Measurements from ENCODE around the gene CLCA2.

CLCA2 gene, protein sequence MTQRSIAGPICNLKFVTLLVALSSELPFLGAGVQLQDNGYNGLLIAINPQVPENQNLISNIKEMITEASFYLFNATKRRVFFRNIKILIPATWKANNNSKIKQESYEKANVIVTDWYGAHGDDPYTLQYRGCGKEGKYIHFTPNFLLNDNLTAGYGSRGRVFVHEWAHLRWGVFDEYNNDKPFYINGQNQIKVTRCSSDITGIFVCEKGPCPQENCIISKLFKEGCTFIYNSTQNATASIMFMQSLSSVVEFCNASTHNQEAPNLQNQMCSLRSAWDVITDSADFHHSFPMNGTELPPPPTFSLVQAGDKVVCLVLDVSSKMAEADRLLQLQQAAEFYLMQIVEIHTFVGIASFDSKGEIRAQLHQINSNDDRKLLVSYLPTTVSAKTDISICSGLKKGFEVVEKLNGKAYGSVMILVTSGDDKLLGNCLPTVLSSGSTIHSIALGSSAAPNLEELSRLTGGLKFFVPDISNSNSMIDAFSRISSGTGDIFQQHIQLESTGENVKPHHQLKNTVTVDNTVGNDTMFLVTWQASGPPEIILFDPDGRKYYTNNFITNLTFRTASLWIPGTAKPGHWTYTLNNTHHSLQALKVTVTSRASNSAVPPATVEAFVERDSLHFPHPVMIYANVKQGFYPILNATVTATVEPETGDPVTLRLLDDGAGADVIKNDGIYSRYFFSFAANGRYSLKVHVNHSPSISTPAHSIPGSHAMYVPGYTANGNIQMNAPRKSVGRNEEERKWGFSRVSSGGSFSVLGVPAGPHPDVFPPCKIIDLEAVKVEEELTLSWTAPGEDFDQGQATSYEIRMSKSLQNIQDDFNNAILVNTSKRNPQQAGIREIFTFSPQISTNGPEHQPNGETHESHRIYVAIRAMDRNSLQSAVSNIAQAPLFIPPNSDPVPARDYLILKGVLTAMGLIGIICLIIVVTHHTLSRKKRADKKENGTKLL

DNA sequence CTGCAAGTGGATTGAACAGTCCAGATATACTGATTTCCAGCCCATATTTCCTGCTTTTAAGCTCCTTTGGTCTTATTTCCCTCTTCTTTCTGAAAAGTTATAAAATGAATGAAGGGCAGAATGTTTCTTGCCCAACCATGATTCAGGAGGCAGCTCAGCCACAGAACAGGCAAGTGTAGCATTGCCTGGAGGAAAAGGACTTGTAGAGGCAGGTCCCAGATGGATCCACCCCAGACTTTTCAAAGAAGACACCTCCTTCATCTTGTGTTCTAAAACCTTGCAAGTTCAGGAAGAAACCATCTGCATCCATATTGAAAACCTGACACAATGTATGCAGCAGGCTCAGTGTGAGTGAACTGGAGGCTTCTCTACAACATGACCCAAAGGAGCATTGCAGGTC lies at the start of gene CLCA2:
Gene CLCA2 (plus strand): TSS at position 299 of the 400 bp plus-strand sequence. CDS start 77 bp downstream, at position 376.
- DNase-seq (ENCODE audit: low spot score), result no peak

DNA sequence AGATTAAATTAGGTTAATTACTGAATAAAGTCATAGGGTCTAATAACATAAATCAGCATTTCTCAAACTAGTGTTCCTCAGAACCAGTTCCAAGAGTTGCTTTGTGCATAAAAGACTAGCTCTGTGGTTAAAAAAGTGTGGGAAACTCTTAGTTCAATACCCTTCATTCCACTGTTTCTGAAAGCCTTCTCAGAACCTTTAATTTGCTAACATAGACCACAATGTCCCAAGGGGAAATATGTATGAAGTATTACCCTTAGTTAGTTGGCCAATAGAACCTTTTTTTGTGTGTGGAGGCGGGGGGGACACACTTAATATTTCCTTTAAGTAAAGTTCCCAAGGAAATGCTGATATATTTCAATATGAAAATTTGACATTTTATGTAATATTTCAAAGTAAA lies 48.3 kb upstream of the CLCA2 start:
- no peak for DNase-seq (ENCODE audit: low spot score)

DNA sequence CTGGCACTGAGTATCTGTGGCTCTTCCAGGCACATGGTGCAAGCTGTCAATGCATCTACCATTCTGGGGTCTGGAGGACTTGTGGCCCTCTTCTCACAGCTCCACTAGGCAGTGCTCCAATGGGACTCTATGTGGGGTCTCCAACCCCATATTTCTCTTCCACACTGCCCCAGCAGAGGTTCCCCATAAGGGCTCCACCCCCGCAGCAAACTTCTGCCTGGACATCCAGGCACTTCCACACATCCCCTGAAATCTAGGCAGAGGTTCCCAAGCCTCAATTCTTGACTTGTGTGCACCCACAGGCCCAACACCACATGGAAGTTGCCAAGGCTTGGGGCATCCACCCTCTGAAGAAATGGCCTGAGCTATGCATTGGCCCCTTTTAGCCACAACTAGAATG lies 46.6 kb upstream of the CLCA2 start:
- DNase-seq (ENCODE audit: low spot score), result no peak

DNA sequence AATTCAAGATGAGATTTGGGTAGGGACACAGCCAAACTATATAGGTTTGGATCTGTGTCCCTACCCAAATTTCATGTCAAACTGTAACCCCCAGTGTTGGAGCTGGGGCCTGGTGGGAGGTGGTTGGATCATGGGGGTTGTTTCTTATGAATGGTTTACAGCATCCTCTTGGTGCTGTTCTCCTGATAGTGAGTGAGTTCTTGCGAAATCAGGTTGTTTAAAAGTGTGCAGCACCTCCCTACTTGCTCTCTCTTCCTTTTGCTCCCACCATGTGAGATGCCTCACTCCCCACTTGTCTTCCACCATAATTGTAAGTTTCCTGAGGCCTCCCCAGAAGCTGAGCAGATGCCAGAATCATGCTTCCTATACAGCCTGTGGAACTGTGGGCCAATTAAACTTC lies 45.2 kb upstream of the CLCA2 start:
- no peak for DNase-seq (ENCODE audit: low spot score)

DNA sequence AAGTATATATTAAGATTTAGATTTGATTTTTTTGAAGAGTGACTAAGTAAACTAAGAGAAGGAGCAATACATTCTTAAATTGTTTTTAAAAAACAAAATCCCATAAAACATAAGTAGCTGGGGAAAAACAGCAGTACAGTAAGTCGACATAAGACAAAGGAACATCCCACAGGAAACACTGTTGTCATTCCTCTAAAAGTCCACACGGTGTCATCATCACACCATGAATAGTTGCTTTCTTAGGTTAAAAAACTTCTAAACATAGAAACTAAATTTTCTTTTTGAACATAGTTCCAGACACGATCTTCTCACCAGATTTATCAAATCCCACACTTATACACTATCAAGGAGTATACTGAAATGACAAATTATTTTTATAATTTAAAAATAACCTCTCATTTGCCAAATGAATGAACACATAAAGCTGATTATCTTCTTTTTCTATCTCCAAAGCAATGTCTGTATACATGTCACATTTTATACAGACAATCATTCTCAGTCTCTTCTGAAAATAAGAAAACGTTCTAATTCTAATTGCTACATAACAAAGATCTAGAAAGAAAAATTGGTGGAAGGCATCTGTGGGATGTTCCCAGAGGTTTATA lies 43.6 kb upstream of the CLCA2 start:
- peak; percentile 41 for DNase-seq (ENCODE audit: low spot score)

DNA sequence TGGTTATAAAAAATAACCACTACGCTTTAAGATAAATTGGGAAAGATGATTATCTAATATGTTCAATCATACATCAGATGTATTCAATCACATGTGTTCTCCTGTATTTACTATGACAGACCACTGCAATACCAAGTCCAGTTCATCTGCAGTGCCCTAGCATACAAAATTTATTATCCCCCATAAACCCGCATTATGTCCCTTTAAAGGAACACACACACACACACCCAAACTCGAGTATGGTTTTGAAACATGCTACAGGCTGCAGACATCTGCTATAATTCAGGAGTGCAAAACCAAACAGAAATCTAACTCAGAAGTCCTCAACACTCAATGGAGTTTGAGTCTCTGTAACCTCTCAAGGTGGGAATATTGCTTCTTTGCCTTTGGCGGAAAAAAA lies 42.7 kb upstream of the CLCA2 start:
- no peak for DNase-seq (ENCODE audit: low spot score)

DNA sequence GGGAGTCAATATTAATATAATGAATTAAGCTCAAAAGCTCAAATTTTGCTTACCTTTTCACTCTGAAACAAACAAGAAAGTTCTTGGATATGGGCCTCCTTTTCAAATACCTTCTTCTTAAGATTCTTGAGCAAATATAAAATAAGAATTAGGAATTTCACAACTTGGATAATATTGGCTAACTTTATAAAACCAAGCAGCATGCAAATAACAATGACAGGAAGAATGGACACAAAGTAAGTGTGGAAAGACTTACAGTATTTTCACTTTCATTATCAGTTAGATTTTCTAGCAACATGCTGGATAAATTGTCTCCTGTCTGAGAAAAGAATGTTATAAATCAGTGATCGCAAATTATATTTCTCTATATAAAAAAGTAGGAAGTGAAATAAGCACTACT lies 41.1 kb upstream of the CLCA2 start:
- DNase-seq (ENCODE audit: low spot score), result no peak

DNA sequence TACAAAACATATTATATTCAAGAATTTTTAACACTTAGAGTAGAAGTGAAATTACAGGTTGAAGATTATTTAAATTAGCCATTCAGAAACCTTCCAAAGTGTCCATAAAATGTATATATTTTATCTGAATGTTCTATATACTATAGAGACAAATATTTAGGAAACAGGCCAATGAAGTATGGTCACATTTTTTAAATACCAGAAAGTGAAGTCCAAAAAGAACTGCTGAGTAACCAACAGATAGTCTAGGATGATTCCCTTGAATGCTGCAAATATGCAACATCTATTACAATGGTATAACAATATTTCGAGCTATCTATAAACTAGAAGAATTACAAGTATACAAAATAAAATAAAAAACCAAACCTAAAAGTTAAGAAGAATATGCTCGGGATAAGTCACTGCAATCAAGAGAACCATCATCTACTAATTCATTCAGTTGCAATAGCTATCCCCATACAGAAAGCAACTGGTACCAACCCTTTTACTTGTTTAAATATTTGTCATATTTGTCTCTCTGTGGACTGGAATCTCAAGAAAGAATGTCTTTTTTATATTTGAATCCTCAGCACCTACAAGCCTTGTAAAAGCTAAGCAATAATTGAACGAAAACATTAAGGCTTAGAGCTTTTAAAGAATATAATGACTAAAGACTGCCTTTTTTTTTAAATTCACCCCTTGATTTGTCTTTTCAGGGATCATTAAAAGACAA lies 35.9 kb upstream of the CLCA2 start:
- no peak for DNase-seq (ENCODE audit: low spot score)

DNA sequence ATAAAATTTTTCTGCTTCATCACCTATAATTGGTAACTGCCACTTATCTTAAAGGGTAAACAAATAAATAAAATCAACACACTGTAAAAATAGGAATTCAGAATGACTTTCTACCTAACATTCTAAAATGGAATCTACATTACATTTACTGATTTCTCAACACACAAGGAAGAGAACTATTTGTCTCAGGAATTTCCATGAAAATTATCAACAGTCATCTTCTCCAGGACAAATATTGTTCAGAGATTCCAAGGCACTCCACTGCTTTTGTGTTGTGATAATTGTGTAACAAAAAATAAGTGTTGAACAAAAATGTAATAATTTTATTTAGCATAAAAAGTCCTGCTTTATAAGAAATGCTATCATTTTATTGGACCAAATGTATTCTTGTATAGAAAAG lies 35.2 kb upstream of the CLCA2 start:
- no peak for DNase-seq (ENCODE audit: low spot score)

DNA sequence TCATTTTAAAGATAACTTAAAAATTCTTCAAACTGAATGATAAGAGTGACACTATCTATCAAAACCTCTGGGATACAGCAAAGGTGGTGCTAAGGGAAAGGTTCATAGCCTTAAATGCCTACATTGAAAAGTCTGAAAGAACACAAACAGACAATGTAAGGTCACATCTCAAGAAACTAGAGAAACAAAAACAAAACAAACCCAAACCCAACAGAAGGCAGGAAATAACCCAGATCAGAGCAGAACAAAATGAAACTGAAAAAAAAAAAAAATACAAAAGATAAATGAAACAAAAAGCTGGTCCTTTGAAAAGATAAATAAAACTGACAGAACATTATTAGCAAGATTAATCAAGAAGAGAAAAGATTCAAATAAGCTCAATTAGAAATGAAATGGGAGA lies 34.7 kb upstream of the CLCA2 start:
- DNase-seq (ENCODE audit: low spot score), result no peak

DNA sequence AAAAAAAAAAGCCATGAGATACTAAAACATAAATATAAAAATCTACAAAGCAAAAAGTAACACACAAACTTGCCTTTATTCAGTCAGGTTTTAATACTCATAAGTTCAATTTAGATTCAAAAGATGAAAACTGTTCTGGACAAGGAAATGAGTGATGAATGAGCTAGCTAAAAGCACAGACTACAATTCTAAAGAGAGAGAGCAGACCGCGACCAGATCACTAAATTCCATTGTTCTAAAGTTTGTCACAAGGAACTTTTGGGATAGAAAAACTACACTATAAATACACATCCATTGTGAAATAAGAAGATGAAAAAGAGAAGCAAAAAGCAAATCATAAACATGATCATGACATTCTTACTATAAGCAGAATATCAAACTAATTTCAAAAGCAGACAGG lies 29.6 kb upstream of the CLCA2 start:
- DNase-seq (ENCODE audit: low spot score), result no peak

DNA sequence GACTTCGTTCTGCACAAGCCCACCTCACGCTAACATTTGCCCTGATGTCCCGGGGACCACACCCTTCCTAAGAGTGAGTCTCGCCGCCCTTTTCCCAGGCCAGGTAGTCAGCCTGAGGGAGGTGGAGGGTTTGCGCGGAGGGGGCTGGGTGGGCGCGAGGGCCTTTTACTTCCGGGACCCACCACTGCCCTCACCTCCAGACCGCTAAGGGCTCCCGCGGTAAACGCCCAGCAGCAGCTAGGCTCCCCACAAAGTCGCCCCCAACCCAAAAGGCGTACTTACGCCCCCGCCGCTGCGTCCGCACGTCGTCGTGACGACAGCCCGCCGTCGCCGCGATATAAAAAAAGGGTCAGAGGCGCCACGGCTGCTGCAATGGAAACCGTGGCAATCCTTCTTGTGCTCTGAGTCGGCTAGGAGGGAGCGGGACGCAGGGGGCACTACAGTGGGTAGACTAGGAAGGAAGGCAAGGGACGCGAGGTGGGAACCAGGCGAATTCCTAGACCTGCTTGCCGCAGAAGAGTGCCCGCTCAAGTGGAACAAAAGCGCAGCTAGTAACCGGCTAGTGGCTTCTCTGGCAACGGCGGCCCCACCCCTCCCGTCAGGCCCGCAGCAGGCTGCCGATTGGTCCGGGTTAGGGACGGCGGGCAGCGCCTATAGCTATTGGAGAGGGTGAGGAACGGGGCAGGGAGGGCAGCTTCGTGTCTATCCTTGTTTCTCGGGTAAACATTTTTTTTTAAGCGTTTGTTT lies 28.0 kb upstream of the CLCA2 start, which contains the start of gene ODF2L:
Gene ODF2L (minus strand): TSS at position 573 of the 747 bp plus-strand sequence. CDS start 9,296 bp downstream, outside the sequence.
- DNase-seq (ENCODE audit: low spot score), result peak; percentile 84

DNA sequence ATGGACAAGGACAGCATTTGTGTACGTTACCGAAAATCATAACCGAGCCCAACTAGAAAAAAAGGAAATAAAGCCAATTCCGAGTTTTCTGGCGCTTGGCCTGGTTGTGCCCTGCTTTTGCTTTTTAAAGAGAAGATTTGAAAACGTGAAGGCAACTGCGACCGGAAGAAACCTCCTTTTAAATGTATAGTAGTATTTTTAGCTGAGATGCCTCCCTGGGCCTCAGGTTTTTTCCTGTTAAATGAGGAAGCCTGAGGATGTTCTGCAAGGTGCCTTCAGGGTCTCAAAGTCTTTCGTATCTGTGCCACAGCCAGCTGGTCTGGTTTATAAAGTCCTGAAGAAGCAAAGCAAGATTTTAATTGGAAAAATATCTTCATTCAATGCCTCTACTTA lies 27.5 kb upstream of the CLCA2 start:
- DNase-seq (ENCODE audit: low spot score), result peak; percentile 11

DNA sequence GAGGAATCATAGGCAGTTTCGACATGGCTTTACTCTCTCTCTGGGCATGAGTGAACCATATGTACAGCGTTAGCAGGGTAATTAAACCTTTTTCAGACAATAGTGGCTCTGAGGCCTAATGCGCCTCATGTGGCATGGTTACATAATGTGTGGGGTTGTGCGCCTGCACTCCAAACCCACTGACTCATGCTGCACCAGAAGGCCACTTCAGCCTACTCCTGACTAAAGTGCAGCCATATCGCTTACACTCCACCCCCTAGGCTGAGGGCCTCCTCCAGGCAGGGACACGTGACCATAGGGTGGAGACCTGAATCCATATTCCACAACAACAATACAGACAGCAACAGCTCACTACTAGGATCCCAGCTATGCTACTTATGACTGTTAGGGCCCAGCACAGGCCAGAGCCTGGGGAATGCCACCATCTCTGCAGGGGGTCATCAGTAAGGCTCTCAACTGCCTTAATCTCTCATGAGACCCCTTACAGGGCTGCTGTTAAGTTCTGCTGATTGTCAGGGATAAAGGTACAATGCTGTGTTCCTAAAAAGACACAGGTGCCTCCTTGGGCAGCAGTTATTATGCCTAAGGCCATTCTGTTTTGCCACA lies 14.5 kb upstream of the CLCA2 start:
- DNase-seq (ENCODE audit: low spot score), result no peak

DNA sequence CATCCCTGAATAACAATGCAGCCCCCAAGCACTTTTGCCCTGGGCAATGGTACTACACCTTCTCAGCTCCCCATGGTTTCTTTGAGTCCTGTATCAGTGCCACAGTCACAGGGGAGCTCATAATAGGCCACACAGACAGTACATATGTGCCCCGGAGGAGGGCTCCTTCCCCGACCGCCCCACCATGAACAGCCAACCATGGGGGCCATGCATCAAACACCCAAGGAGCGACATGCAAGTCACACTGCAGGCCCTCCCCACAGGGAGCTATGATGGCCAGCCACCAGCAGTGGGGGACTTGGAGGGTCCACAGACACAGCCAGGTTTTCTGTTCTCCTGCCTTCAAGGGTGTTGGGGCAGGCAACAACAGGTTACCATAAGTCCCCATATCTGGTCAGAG lies 13.1 kb upstream of the CLCA2 start:
- no peak for DNase-seq (ENCODE audit: low spot score)

DNA sequence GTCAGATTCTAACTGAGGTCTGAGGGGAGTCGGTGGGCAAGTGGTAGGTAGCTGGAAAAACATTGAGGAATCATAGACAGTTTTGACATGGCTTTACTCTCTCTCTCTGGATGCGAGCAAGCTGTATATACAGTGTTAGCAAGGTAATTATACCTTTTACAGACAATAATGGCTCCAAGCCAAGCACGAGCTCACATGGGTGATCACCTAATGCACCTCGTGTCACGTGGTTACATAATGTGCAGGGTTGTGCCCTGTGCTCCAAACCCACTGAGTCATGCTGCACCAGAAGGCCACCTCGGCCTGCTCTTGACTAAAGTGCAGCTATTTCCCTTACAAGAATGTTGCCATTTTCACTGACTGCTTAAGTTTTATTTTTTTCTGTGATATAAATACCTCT lies 7.6 kb upstream of the CLCA2 start:
- DNase-seq (ENCODE audit: low spot score), result no peak

DNA sequence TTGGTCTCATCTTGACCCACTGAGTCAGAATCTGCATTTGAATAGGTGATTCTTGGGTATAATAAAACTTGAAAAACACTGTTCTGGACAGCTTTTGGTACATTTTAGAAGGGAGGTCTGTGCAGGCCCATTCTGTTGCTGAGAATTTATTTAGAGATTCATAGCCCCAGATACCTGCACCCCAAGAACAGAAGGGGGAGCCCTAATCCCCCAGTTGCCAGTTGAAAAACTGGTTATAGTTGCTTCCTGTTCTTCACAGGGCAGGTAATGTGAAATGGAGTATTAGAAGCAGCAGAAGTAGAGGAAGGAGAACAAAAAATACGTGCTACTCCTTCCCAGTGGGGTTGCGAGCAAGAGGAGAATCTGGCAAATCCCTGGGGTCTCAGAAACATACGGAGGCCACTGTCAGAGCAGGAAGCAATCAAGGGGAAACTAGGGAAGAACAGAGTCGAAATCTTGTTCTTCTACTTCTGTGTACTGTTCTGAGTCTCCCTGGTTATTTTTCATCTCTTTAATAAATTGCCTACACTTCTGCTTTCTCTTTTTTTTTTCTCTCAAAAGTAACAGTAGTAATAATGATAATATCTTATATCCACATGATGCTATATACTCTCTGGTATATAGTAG lies 4.6 kb upstream of the CLCA2 start:
- peak; percentile 48 for DNase-seq (ENCODE audit: low spot score)

DNA sequence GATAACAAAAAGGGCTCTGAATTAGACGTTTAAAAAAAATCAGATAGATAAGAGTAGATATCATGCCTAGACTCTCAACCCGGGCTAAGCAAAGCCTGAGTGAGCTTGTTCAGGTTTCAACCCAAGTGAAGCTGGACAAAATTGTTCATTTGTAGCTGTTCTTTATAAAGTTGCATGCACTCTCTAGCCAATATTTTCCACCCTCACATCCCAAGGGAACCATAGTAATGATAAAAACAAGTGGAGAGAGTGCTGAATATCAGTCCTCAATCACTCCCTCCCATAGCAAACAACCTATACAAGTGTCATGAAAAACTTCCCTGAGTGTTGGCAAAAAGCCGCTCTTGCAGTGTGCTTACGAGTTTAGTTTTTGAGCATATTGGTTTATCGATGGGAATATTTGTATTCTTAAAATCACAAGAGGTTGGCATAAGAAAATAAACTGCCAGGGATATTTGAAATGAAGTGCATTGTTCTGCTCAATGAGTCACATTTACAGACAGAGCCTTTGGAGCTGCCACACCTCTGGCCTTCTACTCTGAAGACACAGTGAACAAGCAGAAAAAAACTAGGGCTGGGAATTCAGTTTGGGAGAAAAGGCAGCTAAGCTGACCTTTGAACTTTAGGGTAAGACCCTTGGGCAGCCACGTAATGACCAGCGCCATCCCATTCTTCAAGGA lies 2.2 kb upstream of the CLCA2 start:
- DNase-seq (ENCODE audit: low spot score), result no peak

DNA sequence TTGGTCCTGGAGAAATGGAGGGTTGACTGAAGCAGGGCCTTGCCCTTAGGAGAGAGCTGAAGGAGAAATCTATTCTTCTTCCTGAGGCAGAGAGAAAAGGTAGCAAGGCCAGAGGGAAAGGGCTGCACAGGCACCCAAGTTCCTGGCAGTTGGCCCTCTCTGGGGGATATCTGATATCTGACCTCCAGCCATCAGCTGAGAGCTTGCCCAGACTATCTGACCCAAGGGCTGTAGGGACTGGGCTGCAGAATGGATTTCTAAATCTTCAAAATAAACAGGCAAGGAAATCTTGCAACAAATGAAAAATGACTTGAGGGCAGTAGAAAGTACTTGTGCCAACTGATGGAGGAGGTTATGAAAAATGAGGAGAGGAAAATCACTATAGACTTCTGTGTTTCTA lies 498 bp upstream of the CLCA2 start:
- DNase-seq (ENCODE audit: low spot score), result no peak

Measured in germinal center (tissue), 1 donor.